ENCODE measurements around the gene ZNF446. TPM values are rescaled to one million over a fixed set of nuclear protein-coding genes. Genes with fewer than 3 reads are reported as not detected.
"Not testable (repeated sequence)": the region's sequence is repeated elsewhere in the genome, so short reads cannot be mapped to it uniquely, and the experiment has no call there.

The ZNF446 gene
- total and polyA plus RNA-seq, 4 donors = 8.3 to 12.9 (median 11.0) TPM

- no peaks in the 10 kb centered on the region for H3K27me3 ChIP-seq (ENCODE audit: control insufficient read depth in 3 of 3, insufficient read depth in 3 of 3, low read length in 2 of 3)
- peaks cover 29 to 72% (median 52%) of the 10 kb centered on the region in 4 donors for H3K36me3 ChIP-seq (ENCODE audit: control insufficient read depth in 4 of 4, insufficient read depth in 4 of 4, low read length in 4 of 4)
- TF ChIP-seq, protein P1, sequence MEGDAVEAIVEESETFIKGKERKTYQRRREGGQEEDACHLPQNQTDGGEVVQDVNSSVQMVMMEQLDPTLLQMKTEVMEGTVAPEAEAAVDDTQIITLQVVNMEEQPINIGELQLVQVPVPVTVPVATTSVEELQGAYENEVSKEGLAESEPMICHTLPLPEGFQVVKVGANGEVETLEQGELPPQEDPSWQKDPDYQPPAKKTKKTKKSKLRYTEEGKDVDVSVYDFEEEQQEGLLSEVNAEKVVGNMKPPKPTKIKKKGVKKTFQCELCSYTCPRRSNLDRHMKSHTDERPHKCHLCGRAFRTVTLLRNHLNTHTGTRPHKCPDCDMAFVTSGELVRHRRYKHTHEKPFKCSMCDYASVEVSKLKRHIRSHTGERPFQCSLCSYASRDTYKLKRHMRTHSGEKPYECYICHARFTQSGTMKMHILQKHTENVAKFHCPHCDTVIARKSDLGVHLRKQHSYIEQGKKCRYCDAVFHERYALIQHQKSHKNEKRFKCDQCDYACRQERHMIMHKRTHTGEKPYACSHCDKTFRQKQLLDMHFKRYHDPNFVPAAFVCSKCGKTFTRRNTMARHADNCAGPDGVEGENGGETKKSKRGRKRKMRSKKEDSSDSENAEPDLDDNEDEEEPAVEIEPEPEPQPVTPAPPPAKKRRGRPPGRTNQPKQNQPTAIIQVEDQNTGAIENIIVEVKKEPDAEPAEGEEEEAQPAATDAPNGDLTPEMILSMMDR (IDR thresholded peaks at IDR 0.05; ENCODE audit: control extremely low read depth, extremely low read depth) = no peak
- 99% methylated on average over 2 of the region's 2 CpGs for WGBS, 2 donors
- H3K27ac ChIP-seq (ENCODE audit: low read depth in 1 of 2, low read length in 1 of 2) = no peak overlapping the region
- DNase-seq (no peak), ATAC-seq (ENCODE audit: insufficient read depth, low FRiP score) (no peak)
- H3K9me3 ChIP-seq (ENCODE audit: control insufficient read depth in 4 of 4, insufficient read depth in 3 of 4, low read length in 3 of 4) = peaks cover 25 to 84% (median 63%) of the 10 kb centered on the region in 4 donors
- H3K9ac ChIP-seq (ENCODE audit: insufficient read depth in 1 of 2, low read length in 2 of 2) = no peak overlapping the region
- no peak overlapping the region for H3K4me3 ChIP-seq
- H3K4me1 ChIP-seq (ENCODE audit: control insufficient read depth in 5 of 5, insufficient read depth in 5 of 5, low read length in 5 of 5) = peaks cover 0 to 2% (median 0%) of the 10 kb centered on the region in 5 donors
These were observed 41.9 kb upstream of the ZNF446 start for GRCh38 chr19:58434217-58434616.

GRCh38 chr19:58439576-58440554, 36.3 kb upstream of the ZNF446 start, which contains the start of gene ZNF132:
Gene ZNF132 (minus strand): TSS chr19:58440153. CDS start chr19:58439821, 332 bp downstream.
- 6 to 8% methylated on average over 59 of the region's 59 CpGs for WGBS, 2 donors
- peak within 1 kb of the TSS; percentile 48 to 83 for H3K9ac ChIP-seq (ENCODE audit: insufficient read depth in 1 of 2, low read length in 2 of 2)
- peak within 1 kb of the TSS; percentile 46 to 91 for H3K27ac ChIP-seq (ENCODE audit: low read depth in 1 of 2, low read length in 1 of 2)
- peak; percentile 95 for ATAC-seq (ENCODE audit: insufficient read depth, low FRiP score)
- DNase-seq = peak; percentile 99 to 100 (median 100)
- H3K4me3 ChIP-seq = peak within 1 kb of the TSS; percentile 87
- peaks cover 0 to 35% (median 21%) of the 10 kb centered on the region in 4 donors for H3K9me3 ChIP-seq (ENCODE audit: control insufficient read depth in 4 of 4, insufficient read depth in 3 of 4, low read length in 3 of 4)
- peaks cover 8 to 32% (median 22%) of the 10 kb centered on the region in 4 donors for H3K36me3 ChIP-seq (ENCODE audit: control insufficient read depth in 4 of 4, insufficient read depth in 4 of 4, low read length in 4 of 4)
- H3K27me3 ChIP-seq (ENCODE audit: control insufficient read depth in 3 of 3, insufficient read depth in 3 of 3, low read length in 2 of 3) = peaks cover 0 to 5% (median 2%) of the 10 kb centered on the region in 3 donors
- TF ChIP-seq, protein P1 (IDR thresholded peaks at IDR 0.05; ENCODE audit: control extremely low read depth, extremely low read depth) = no peak
- H3K4me1 ChIP-seq (ENCODE audit: control insufficient read depth in 5 of 5, insufficient read depth in 5 of 5, low read length in 5 of 5) = peaks cover 0 to 13% (median 0%) of the 10 kb centered on the region in 5 donors

DNA sequence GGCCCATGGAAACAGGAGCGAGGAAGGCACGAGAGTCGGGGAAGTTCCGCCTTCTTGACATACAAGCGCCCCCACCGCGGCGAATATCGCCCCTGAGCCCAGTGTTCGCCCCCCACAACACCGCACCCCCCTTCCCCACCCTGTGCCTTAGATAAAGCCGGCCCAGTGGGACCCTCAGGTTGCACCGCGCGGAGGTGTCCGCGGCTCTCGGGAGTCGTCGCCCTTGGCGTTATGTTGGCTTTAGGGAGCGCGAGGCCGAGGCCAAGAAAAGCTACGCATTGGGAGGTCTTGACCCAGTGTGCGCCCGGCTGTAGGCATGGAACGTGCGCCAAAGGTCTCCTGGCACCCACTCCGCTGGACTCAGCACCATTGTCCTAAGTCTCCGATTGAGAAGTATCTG, 35.6 kb upstream of the ZNF446 start:
- TF ChIP-seq, protein P1 (IDR thresholded peaks at IDR 0.05; ENCODE audit: control extremely low read depth, extremely low read depth) = no peak
- H3K4me3 ChIP-seq = peak overlapping the region; percentile 38
- peaks cover 0 to 13% (median 0%) of the 10 kb centered on the region in 5 donors for H3K4me1 ChIP-seq (ENCODE audit: control insufficient read depth in 5 of 5, insufficient read depth in 5 of 5, low read length in 5 of 5)
- peak in 1 of 3 donors; percentile 16 for DNase-seq
- H3K9me3 ChIP-seq (ENCODE audit: control insufficient read depth in 4 of 4, insufficient read depth in 3 of 4, low read length in 3 of 4) = peaks cover 0 to 28% (median 16%) of the 10 kb centered on the region in 4 donors
- WGBS, 2 donors = 13 to 18% methylated on average over 31 of the region's 31 CpGs
- H3K9ac ChIP-seq (ENCODE audit: insufficient read depth in 1 of 2, low read length in 2 of 2) = no peak overlapping the region
- ATAC-seq (ENCODE audit: insufficient read depth, low FRiP score) = no peak
- peak overlapping the region; percentile 46 to 91 for H3K27ac ChIP-seq (ENCODE audit: low read depth in 1 of 2, low read length in 1 of 2)
- peaks cover 0 to 5% (median 2%) of the 10 kb centered on the region in 3 donors for H3K27me3 ChIP-seq (ENCODE audit: control insufficient read depth in 3 of 3, insufficient read depth in 3 of 3, low read length in 2 of 3)
- H3K36me3 ChIP-seq (ENCODE audit: control insufficient read depth in 4 of 4, insufficient read depth in 4 of 4, low read length in 4 of 4) = peaks cover 4 to 26% (median 16%) of the 10 kb centered on the region in 4 donors

GRCh38 chr19:58442986-58443385, 33.2 kb upstream of the ZNF446 start:
- H3K9me3 ChIP-seq (ENCODE audit: control insufficient read depth in 4 of 4, insufficient read depth in 3 of 4, low read length in 3 of 4); H3K9ac ChIP-seq (ENCODE audit: insufficient read depth in 1 of 2, low read length in 2 of 2); H3K27me3 ChIP-seq (ENCODE audit: control insufficient read depth in 3 of 3, insufficient read depth in 3 of 3, low read length in 2 of 3); H3K27ac ChIP-seq (ENCODE audit: low read depth in 1 of 2, low read length in 1 of 2); ATAC-seq (ENCODE audit: insufficient read depth, low FRiP score); H3K4me3 ChIP-seq; DNase-seq; H3K36me3 ChIP-seq (ENCODE audit: control insufficient read depth in 4 of 4, insufficient read depth in 4 of 4, low read length in 4 of 4): not testable (repeated sequence)
- 88 to 95% methylated on average over 7 of the region's 7 CpGs for WGBS, 2 donors
- H3K4me1 ChIP-seq (ENCODE audit: control insufficient read depth in 5 of 5, insufficient read depth in 5 of 5, low read length in 5 of 5) = peaks cover 0 to 13% (median 0%) of the 10 kb centered on the region in 5 donors

DNA sequence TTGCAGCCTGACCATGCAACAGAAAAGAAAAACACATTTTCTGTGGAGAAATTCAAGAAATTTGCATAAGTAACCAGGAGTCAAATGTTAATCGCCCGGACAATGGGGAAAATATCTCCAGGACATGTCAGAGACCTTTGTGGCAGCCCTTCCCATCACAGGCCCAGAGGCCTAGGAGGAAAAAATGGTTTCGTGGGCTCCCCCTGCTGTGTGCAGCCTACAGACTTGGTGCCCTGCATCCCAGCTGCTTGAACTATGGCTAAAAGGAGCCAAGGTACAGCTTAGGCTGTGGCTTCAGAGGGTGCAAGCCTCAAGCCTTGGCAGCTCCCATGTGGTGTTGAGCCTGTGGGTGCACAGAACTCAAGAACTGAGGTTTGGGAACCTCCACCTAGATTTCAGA, 27.3 kb upstream of the ZNF446 start:
- ATAC-seq (ENCODE audit: insufficient read depth, low FRiP score); H3K27ac ChIP-seq (ENCODE audit: low read depth in 1 of 2, low read length in 1 of 2); H3K4me3 ChIP-seq; H3K9me3 ChIP-seq (ENCODE audit: control insufficient read depth in 4 of 4, insufficient read depth in 3 of 4, low read length in 3 of 4); H3K9ac ChIP-seq (ENCODE audit: insufficient read depth in 1 of 2, low read length in 2 of 2); DNase-seq; H3K27me3 ChIP-seq (ENCODE audit: control insufficient read depth in 3 of 3, insufficient read depth in 3 of 3, low read length in 2 of 3); H3K4me1 ChIP-seq (ENCODE audit: control insufficient read depth in 5 of 5, insufficient read depth in 5 of 5, low read length in 5 of 5); H3K36me3 ChIP-seq (ENCODE audit: control insufficient read depth in 4 of 4, insufficient read depth in 4 of 4, low read length in 4 of 4): not testable (repeated sequence)
- WGBS, 2 donors = 75 to 85% methylated on average over 3 of the region's 3 CpGs
